SH-SY5Y (cell line): ENCODE data around the gene RPL7A.

Experiments used
- GATA2 ChIP-seq: IDR thresholded peaks from 2 replicates; pipeline ENCODE4 v1.6.1; 2011; ENCODE audit warnings: mild to moderate bottlenecking, low read depth, low read length
- GATA3 ChIP-seq: IDR thresholded peaks from 2 replicates; pipeline ENCODE4 v1.6.1; 2011; ENCODE audit warnings: low read depth, mild to moderate bottlenecking, low read length, moderate library complexity

RPL7A gene

DNA sequence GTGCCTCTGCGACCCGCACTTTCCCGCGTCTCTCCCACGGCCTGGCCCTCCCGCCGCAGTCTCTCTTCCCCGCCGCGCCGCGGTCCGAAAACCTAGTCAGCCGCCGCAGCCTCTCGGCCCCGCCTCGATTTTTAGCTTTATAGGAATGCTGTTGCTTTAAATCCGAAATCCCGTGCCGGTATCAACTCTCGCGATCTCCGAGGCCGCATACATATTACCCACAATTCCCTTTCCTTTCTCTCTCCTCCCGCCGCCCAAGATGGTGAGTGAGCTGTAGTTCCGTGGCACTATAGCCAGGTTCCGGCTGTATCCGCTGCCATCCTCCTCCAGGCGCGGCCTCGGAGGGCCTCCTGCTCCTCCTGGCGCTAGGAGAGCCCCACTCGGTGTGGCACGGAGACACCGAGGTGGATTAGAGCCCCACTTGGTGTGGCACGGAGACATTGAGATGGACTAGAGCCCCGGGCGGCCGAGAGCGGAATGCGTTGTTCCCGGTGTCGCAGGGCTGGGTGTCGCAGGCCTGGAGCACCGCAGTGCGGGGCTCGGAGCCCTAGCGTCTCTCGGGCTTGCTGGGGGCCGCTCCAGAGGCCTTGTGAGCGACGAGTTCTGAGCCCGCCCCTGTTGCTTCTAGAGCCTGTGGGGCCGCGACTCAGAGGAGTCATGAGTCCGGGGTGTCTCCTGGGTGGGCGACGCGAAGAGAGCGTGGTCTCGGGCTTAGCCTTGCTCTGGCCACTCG, at the start of gene RPL7A, which contains the start of gene MED22:
Gene RPL7A, plus strand, starts transcription at position 234 of the 733 bp plus-strand sequence. Its CDS starts 26 bp downstream, at position 260.
Gene MED22, minus strand, starts transcription at position 147 of the 733 bp plus-strand sequence. CDS start 1,469 bp downstream, outside the sequence.
- TF ChIP-seq GATA2 (no peak), GATA3 (no peak)

DNA sequence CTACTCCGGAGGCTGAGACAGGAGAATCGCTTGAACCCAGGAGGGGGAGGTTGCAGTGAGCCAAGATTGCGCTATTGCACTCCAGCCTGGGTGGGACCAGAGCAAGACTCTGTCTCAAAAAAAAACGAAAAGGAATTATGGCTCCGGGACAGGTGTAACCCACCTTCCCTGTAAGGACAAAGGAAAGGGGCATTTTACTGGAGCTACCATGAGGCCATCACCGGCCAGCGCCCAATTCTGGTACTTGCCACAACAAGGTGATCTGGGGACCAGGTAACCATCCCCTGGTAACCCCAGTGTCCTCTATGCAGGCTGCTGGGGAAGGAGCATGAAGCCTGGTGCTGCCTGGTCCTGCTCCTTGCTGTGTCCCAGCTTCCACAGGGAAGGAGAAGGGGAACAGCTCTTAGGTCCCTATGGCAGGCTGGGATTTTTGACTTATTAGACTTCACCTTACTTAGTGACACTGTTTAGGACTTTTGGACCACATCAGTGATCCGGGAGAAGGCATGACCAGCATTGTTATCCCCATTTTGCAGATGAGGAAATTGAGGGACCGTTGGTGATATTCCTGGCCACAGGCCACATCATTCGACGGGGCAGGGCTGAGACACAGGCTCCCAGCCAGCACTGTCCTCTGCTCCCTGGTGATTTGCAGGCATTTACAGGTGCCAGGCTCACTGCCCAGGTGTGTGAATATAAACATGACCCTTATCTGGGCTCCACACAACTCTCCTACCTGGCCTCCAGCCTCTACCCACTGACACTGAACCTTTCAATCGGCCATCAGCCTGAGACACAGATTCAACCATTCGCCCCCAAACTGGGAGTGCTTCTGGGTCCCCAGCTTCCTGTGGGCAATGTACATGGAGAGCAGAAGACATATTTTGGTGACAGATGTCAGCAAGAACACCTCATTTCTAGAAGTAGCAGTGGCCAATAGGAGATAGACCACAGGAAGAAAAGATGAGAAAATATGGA, 46.5 kb upstream of the RPL7A start:
- no peak for TF ChIP-seq GATA3

DNA sequence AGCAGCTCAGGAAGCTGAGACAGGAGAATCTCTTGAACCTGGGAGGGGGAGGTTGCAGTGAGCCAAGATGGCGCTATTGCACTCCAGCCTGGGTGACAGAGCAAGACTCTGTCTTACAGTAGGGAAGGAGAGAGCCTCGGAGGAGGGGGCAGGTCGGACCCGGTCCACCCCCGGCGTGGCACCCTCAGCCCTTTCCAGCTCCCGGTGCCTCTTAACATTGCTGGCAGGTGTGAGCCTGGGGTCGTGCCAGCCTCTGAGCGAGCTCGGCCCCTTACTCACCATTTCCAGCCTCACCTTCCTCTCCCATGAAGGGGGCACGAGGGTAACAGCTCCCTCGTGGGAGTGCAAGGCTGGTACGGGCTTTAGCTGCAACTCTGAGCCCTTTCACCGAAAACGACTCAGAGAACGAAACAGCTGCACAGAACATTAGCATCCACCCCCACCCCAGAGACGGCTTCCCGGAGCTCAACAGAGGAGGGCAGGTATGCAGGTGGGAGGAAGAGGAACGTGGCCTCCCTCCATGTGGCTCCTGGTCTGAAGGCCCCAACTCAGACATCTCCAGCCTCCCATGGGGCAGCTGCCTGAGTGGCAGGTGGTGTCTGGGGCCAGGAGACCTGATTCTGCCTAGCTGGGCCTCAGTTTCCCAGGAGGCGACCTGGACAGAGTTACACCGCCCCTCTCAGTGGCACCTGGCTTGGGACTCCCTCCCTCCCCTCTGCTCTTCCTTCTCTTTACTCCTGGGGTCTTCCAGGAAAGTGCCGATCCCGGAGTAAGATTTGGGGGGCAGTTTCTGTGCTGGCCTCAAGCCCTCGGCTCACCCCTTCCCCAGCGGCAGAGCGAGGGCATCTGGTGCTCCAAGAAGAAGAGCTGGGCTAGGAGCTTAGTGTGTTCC, 44.5 kb upstream of the RPL7A start:
- TF ChIP-seq GATA2 = no peak

DNA sequence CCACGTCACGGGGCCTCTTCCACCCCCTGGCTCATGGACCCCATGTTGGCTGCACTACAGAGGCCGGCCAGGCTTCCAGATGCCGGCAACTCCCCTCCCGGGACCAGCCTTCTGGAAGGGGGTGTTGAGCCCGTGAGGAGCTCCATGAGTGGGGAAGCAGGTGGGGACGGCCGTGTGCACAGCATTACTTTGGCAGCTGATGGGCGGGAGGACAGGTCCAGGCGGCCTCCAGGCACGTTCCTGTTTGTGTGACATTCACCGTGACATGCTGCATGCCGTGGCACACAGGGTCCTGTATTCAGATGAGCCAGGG, 43.9 kb upstream of the RPL7A start:
- TF ChIP-seq GATA3 = no peak
- TF ChIP-seq GATA2 = no peak

DNA sequence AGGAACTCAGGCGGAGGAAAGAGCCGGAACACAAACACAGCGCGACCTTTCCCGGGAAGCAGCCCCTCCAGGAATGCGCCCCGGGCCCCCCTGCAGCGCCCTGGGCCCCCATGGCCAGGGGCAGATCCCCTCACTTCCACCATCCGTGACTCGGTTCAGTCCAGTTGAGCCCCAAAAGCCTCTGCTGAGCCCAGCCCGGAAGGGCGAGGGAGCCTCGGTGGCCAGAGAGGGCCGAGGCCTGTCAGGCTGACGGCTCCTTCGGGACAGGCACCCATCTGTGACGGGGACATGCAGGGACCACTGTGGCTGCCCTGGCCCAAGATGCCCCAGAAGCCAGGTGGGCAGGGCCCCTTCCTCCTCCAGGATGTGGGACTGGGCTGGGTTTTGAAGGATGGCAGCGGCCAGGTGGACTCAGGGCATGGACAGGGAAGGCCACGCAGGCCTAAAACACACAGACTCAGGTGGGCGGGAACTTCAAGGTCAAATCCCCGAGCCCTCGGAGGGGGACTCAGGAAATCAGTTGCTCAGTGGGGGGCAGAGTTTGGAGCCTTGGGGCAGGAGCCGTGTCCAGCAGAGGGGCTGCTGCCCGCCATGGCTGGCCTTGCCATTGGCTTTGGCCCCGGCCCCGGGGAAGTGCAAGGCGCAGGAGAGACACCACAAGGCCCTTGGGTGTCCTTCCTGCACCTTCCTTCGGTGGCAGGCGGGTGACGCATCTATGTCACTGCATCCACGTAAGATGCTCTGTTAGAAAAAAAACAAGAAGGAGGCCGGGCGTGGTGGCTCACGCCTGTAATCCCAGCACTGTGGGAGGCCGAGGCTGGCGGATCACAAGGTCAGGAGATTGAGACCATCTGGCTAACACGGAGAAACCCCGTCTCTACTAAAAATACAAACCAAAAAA, 43.3 kb upstream of the RPL7A start:
- TF ChIP-seq GATA2 = no peak
- no peak for TF ChIP-seq GATA3

DNA sequence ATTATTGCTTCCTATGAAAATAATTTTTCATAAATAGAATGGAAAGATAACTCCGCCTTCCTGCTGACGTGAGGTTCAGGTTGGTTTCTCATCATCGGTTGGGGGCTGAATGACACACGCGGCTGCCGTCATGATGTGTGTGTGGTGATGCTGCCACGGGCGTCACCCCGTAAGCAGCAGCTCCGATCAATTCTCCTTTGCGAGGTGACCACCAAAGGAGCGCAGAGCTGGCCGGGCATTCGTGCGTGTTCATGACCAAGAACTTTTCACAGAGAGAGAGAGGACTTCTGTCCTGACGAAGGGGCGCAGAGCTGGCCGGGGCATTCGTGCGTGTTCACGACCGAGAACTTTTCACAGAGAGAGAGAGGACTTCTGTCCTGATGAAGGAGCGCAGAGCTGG, 42.3 kb upstream of the RPL7A start:
- TF ChIP-seq GATA3 (no peak), GATA2 (no peak)

DNA sequence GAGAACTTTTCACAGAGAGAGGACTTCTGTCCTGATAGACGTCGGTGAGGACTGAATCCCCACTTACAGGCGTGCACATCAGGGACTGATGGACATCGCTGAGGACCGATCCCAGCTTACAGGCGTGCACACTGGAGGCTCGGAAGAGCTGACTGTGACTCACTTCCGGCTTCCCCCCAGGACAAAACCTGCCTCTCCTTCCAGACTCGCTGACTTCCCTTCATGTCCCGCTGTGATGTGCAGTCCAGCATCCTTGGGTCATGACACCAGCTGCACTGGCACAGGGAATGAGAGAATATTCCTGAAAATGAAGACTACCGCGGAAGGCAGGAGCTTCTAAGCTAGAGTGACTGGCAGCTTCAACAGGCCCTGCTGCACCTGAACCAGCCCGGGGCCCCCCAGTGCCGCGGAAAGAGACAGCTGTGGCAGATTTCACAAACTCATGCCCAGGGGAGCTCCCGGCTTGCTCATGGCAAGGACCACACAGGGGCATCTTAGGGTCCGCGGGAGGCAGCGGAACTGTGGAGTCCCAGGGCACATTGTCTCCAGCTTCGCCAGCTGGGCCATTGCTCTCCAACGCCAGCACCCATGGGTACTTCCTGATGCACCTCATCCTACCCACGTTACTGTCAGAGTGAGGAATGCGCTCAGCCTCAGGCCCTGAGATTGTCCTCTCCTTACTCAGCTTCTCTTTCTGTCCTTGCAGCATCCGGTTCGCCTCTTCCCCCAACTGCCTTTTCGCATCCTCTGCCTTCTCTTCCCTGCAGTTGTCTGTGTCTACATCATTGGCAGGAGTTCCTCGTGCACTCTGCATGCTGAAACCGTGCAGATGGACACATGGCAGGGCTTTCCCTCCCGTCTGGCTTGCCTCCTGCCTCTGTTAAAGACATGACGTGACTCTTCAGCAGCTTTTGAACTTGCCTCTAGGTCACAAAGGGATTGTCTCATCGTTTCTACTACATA, 41.5 kb upstream of the RPL7A start:
- TF ChIP-seq GATA3 (no peak), GATA2 (no peak)

DNA sequence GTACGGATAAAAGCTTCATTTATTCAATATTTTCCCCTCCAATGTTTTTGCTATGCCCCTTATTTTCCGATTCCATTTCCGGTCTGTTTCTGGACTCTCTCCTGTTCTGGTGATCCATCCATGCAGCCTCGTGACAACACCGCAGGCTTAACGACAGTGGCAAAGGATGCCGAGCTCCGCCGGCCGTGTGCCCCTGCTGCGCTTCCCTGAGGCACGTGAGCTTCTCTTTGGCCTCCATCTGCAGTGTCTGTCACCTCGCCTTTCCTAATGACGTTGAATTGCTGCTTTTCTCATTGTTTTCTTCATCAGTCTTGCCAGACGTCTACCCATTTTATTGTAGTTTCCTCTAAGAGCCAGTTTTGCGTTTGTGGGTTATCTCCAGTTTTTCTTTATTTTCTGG, 40.7 kb upstream of the RPL7A start:
- TF ChIP-seq GATA2 (no peak), GATA3 (no peak)

DNA sequence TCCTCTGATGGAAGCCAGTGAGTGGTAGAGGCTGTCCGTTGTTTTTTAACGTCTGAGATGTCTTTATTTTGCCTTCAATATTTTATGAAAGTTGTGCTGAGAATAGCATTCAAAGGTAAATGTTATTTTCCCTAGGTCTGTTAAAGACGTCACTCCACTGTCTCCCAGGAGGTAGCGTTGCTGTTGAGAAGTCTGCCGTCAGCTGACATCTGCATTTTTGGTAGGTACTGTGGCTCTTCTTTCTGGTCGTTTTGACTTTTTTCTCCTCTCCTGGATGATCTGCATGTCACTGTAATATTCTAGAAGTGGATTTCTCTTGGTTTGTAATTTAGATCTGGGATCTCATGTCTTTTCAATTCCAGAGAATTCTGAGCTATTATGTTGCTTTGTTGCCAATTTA, 38.4 kb upstream of the RPL7A start:
- no peak for TF ChIP-seq GATA2
- TF ChIP-seq GATA3 = no peak

DNA sequence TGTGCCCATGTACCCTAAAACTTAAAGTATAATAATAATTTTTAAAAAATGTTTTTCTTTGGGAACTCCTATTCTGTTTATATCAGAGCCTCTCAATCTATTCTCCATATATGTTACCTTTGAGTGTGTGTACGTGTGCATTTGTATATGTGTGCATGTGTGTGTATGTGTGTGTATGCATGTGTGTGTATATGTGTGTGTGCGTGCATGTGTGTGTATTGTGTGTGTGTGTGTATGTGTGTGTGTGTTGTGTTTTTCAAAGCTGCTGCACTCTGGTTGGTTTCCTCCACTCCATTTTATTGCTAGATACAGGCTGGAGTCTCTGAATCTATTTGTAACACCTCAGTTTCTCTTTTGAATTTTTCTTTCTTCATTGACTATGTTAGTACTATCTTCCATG, 32.0 kb upstream of the RPL7A start:
- TF ChIP-seq GATA2 (no peak), GATA3 (no peak)

DNA sequence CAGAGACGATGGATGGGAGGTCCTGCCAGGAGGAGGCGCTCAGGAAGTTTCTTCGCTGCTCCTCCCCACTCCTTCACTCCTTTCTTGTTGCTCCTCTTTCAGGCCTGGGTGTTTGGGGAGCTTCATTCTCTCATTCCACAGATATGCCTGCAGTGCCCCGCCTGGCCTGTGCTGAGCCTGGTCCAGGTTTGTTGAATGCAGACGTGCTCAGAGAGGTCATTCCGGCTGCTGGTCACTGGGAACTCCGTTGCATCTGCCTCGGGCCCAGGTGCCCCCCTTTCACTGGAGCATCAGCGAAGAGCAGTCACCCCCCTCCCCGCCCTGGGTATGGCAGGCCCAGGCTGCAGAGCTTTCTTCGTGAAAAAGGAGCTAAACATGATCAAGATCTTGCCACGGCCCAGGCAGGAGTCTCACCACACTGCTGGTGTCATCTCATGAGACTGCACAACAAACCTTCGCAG, 27.6 kb upstream of the RPL7A start:
- TF ChIP-seq GATA2 (no peak), GATA3 (no peak)

DNA sequence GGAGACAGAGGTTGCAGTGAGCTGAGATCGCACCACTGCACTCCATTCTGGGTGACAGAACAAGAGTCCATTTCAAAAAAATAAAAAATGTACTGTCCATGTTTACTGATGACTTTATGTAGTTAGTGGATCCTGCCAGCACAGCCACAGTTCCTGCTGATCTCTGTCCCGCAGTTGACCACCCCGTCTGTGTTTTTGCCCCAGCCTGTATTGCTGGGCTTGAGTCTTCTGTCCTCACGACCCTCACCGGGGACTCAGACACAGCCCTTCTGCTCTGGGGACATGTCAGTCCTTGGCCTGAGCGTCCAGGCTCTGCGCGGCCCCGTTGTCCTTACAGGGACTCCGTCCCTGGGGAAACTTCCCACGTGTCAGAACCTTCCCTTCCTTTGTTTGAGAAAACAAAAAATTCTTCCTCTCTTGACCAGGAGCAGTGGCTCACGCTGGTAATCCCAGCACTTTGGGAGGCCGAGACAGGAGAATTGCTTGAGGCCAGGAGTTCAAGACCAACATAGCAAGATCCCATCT, 26.5 kb upstream of the RPL7A start:
- no peak for TF ChIP-seq GATA2
- TF ChIP-seq GATA3 = no peak

DNA sequence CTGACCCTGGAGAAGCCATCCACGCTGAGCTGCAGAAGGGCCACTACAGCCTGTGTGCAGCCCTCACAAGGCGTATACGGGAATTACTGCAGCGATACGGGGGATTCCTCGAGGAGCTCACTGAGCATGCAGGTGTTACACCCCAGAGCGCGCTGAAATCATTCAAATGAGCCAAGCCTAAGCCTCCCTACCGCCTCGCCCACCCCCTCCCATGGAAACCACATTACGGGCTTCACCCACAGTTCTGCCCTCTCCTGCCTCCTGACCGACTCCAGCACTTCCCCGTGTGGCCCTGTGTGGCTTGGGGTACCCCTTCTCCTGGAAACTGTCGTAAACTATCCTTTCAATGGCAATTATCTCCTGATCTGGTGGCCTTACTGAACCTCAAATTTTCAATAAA, 25.3 kb upstream of the RPL7A start:
- TF ChIP-seq GATA2 (no peak), GATA3 (no peak)
